ENCODE data around the gene HYLS1.

- TF ChIP-seq CTCF (IDR thresholded peaks at IDR 0.05; ENCODE audit: low read depth, low read length, poor library complexity, severe bottlenecking) (peak; percentile 25), EZH2phosphoT487 (IDR thresholded peaks at IDR 0.05; ENCODE audit: borderline replicate concordance, low read length) (no peak)
Measured at GRCh38 chr11:125887373-125888324, at the start of gene HYLS1.

All from DOHH2 (cell line).